SK-N-SH treated with all-trans-retinoic acid at 6 μM for 48 hours (cell line): ENCODE data around the gene ANXA11.

ENCODE experiments used
- ISL1 ChIP-seq: fragments of 250-450 bp; sonication (Bioruptor Pico); IDR thresholded peaks from 2 replicates; pipeline ENCODE4 v2.1.2; 2022; ENCODE audit warnings: mild to moderate bottlenecking, moderate library complexity
- SNAI2 ChIP-seq: fragments of 250-450 bp; sonication (Bioruptor Pico); IDR thresholded peaks from 2 replicates; pipeline ENCODE4 v1.5.0; 2020; ENCODE audit warnings: mild to moderate bottlenecking, moderate library complexity
- ZFP30 ChIP-seq: fragments of 450-650 bp; formaldehyde crosslinking; IDR thresholded peaks from 2 replicates; pipeline ENCODE4 v1.5.0; 2022; ENCODE audit warnings: mild to moderate bottlenecking, moderate library complexity
- TF ChIP-seq, protein P1 (sequence below): fragments of 250-450 bp; sonication (Bioruptor Pico); IDR thresholded peaks from 2 replicates; pipeline ENCODE4 v1.8.0; 2020; ENCODE audit warnings: mild to moderate bottlenecking, moderate library complexity, borderline replicate concordance

DNA sequence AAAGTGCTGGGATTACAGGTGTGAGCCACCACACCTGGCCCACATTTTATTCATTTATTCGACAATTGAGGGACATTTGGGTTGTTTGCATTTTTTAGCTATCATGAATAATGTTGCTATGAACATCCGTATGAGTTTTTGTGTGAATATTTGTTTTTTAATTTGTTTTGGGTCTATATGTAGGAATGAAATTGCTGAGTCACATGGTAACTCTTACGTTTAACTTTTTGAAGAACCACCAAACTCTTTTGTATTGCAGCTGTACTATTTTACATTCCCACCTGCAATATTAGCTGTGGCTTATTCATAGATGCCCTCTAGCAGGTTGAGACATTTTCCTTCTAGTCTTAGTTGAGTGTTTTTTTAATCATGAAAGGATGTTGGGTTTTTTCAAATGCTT lies 58.4 kb downstream of the ANXA11 start:
- TF ChIP-seq ZFP30 (CRISPR knock-in tag) (no peak), ISL1 (CRISPR knock-in tag) (no peak), SNAI2 (CRISPR knock-in tag) (no peak)
- TF ChIP-seq, protein P1, sequence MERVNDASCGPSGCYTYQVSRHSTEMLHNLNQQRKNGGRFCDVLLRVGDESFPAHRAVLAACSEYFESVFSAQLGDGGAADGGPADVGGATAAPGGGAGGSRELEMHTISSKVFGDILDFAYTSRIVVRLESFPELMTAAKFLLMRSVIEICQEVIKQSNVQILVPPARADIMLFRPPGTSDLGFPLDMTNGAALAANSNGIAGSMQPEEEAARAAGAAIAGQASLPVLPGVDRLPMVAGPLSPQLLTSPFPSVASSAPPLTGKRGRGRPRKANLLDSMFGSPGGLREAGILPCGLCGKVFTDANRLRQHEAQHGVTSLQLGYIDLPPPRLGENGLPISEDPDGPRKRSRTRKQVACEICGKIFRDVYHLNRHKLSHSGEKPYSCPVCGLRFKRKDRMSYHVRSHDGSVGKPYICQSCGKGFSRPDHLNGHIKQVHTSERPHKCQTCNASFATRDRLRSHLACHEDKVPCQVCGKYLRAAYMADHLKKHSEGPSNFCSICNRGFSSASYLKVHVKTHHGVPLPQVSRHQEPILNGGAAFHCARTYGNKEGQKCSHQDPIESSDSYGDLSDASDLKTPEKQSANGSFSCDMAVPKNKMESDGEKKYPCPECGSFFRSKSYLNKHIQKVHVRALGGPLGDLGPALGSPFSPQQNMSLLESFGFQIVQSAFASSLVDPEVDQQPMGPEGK (CRISPR knock-in tag), result no peak
